ENCODE measurements around the gene SDK1. TPM values are rescaled to one million over a fixed set of nuclear protein-coding genes. Genes with fewer than 3 reads are reported as not detected.

SDK1 gene
- total and polyA plus RNA-seq, 10 of the 15 experiments (the other 5 are each of a cell fraction or from before 2014, with no cell fraction given): 0.14 to 0.33 TPM; not detected in 8

DNA sequence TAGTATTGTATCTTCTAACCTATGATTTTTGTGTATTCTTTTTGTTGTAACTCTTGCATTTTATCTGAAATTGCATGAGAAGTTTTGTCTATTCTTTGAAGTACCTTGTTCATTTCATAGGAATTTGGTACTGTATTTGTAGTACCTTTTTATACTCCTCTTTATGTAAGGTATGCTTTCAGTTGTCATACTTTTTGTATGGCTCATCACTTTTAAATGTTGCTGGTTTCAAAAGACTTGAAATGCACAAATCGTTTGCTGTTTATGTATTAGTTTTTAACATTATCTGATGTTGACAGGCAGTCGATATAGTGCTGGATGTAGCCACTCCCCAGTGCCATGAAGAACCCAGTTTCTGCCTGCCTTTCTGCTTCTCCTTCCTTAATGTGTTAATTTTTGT is 158.1 kb downstream of the SDK1 start:
- Histone ChIP-seq H3K27ac (ENCODE audit: control insufficient read depth, insufficient read depth) (no peak overlapping the region), H3K9ac (ENCODE audit: control insufficient read depth, insufficient read depth, low read length) (no peak overlapping the region), H3K4me2 (ENCODE audit: control insufficient read depth, insufficient read depth) (no peak overlapping the region), H3K9me3 (replicated peaks; ENCODE audit: control insufficient read depth, insufficient read depth, low read length) (no peaks in the 10 kb centered on the region), H3K36me3 (ENCODE audit: control insufficient read depth in 2 of 2, insufficient read depth in 2 of 2, low read length in 1 of 2) (no peaks in the 10 kb centered on the region), H3K4me3 (no peak overlapping the region), H3K79me2 (ENCODE audit: control insufficient read depth, insufficient read depth, low read length) (no peaks in the 10 kb centered on the region), H3K27me3 (replicated peaks in 1 of 2; ENCODE audit: control insufficient read depth in 2 of 2, insufficient read depth in 2 of 2, low read length in 1 of 2) (no peaks in the 10 kb centered on the region), H4K20me1 (ENCODE audit: control insufficient read depth, insufficient read depth) (no peaks in the 10 kb centered on the region), H2AFZ (ENCODE audit: control insufficient read depth, low read depth, low read length) (no peak overlapping the region), H3K4me1 (ENCODE audit: control insufficient read depth, insufficient read depth, low read length) (no peaks in the 10 kb centered on the region)
- 11% methylated on average over 2 of the region's 2 CpGs for WGBS (ENCODE audit: insufficient coverage, insufficient replicate concordance, low lambda C conversion rate, missing lambda C conversion rate)
- no peak for ATAC-seq
- in situ Hi-C loops (cut with MboI): no loop called here
- intact Hi-C loops (cut with micrococcal nuclease; ENCODE audit: unreplicated experiment): no loop called here
- no peak for DNase-seq (ENCODE audit: low read depth, low spot score)
- FAIRE-seq: no peak
- no TSS peak for BruUV-seq (replicated peaks)
- ChIA-PET RAD21 (ENCODE audit: unreplicated experiment) (no interaction called here), SMC1A (ENCODE audit: uncharacterized antibody, unreplicated experiment) (no interaction called here), CTCF (no interaction called here), POLR2A (no interaction called here)
- no peak for TF ChIP-seq RELA (IDR thresholded peaks at IDR 0.05; ENCODE audit: borderline replicate concordance, partially characterized antibody)
- no peak for TF ChIP-seq YBX1 (IDR thresholded peaks at IDR 0.05)
- no peak for TF ChIP-seq NBN (IDR thresholded peaks at IDR 0.05)
- TF ChIP-seq, protein P1, sequence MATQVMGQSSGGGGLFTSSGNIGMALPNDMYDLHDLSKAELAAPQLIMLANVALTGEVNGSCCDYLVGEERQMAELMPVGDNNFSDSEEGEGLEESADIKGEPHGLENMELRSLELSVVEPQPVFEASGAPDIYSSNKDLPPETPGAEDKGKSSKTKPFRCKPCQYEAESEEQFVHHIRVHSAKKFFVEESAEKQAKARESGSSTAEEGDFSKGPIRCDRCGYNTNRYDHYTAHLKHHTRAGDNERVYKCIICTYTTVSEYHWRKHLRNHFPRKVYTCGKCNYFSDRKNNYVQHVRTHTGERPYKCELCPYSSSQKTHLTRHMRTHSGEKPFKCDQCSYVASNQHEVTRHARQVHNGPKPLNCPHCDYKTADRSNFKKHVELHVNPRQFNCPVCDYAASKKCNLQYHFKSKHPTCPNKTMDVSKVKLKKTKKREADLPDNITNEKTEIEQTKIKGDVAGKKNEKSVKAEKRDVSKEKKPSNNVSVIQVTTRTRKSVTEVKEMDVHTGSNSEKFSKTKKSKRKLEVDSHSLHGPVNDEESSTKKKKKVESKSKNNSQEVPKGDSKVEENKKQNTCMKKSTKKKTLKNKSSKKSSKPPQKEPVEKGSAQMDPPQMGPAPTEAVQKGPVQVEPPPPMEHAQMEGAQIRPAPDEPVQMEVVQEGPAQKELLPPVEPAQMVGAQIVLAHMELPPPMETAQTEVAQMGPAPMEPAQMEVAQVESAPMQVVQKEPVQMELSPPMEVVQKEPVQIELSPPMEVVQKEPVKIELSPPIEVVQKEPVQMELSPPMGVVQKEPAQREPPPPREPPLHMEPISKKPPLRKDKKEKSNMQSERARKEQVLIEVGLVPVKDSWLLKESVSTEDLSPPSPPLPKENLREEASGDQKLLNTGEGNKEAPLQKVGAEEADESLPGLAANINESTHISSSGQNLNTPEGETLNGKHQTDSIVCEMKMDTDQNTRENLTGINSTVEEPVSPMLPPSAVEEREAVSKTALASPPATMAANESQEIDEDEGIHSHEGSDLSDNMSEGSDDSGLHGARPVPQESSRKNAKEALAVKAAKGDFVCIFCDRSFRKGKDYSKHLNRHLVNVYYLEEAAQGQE (IDR thresholded peaks at IDR 0.05; ENCODE audit: low read depth, low read length): no peak
- TF ChIP-seq ATF7 (IDR thresholded peaks at IDR 0.05; ENCODE audit: low read depth): no peak
- TF ChIP-seq ZNF217 (IDR thresholded peaks at IDR 0.05): no peak
- TF ChIP-seq ZBTB40 (IDR thresholded peaks at IDR 0.05; ENCODE audit: borderline replicate concordance): no peak
- no peak for TF ChIP-seq RB1 (IDR thresholded peaks at IDR 0.05; ENCODE audit: borderline replicate concordance)
- no peak for TF ChIP-seq PKNOX1 (IDR thresholded peaks at IDR 0.05)
- TF ChIP-seq NRF1 (conservative IDR thresholded peaks at IDR 0.05; ENCODE audit: low read depth, low read length): no peak
- no peak for TF ChIP-seq BCL11A (IDR thresholded peaks at IDR 0.05; ENCODE audit: low read depth, low read length)
- no peak for TF ChIP-seq IRF4 (IDR thresholded peaks at IDR 0.05; ENCODE audit: low read depth, low read length)
- TF ChIP-seq NFXL1 (IDR thresholded peaks at IDR 0.05; ENCODE audit: borderline replicate concordance): no peak
- no peak for TF ChIP-seq HDAC2 (IDR thresholded peaks at IDR 0.05)
- TF ChIP-seq DPF2 (IDR thresholded peaks at IDR 0.05): no peak

Data from GM12878 (cell line).